Hepatocyte (in vitro differentiated cells): ENCODE results near the gene BMAL1. TPM values are rescaled to one million over a fixed set of nuclear protein-coding genes. Genes with fewer than 3 reads are reported as not detected.
A peak's percentile ranks its signal among the peaks of the same experiment; 100 is the strongest.

Experiments
- DNase-seq: peaks from one replicate; pipeline ENCODE4 v3.0.0-alpha.2; 2016; ENCODE audit warnings: low spot score
- H2AFZ ChIP-seq: fragments of 200-600 bp; sonication (generic); 2 replicates; pipeline ENCODE4 v1.6.0; 2016; ENCODE audit warnings: antibody characterized with exemption, mild to moderate bottlenecking
- H3K27ac ChIP-seq: fragments of 200-600 bp; sonication (generic); 2 replicates; pipeline ENCODE4 v1.5.1; 2016; ENCODE audit warnings: mild to moderate bottlenecking
- H3K27me3 ChIP-seq: fragments of 200-600 bp; sonication (generic); 2 replicates; pipeline ENCODE4 v1.6.1; 2016
- H3K36me3 ChIP-seq: fragments of 200-600 bp; sonication (generic); replicated peaks from 2 replicates; pipeline ENCODE4 v1.5.1; 2016; ENCODE audit warnings: low read depth; ENCODE audit not compliant: insufficient read depth
- H3K4me1 ChIP-seq: fragments of 200-600 bp; sonication (generic); 2 replicates; pipeline ENCODE4 v1.5.1; 2016; ENCODE audit warnings: mild to moderate bottlenecking, moderate library complexity; ENCODE audit not compliant: insufficient read depth
- H3K4me2 ChIP-seq: fragments of 200-600 bp; sonication (generic); 2 replicates; pipeline ENCODE4 v1.6.0; 2016
- H3K4me3 ChIP-seq: fragments of 200-600 bp; sonication (generic); 2 replicates; pipeline ENCODE4 v1.5.1; 2016; ENCODE audit warnings: mild to moderate bottlenecking
- H3K79me2 ChIP-seq: fragments of 200-600 bp; sonication (generic); 2 replicates; pipeline ENCODE4 v1.6.0; 2017; ENCODE audit warnings: mild to moderate bottlenecking
- H3K9me2 ChIP-seq: fragments of 200-600 bp; sonication (generic); replicated peaks from 2 replicates; pipeline ENCODE4 v1.6.0; 2017; ENCODE audit warnings: mild to moderate bottlenecking; ENCODE audit not compliant: insufficient read depth
- H3K9me3 ChIP-seq: fragments of 200-600 bp; sonication (generic); 2 replicates; pipeline ENCODE4 v1.5.1; 2016; ENCODE audit warnings: low read depth, mild to moderate bottlenecking
- H4K20me1 ChIP-seq: fragments of 200-600 bp; sonication (generic); 2 replicates; pipeline ENCODE4 v1.6.0; 2016; ENCODE audit warnings: mild to moderate bottlenecking; ENCODE audit not compliant: insufficient read depth, poor library complexity, severe bottlenecking
- CTCF ChIP-seq: fragments of 200-600 bp; sonication (generic); IDR thresholded peaks from 2 replicates; pipeline ENCODE4 v1.5.1; 2016; ENCODE audit warnings: antibody characterized with exemption, mild to moderate bottlenecking; ENCODE audit not compliant: poor library complexity
- EZH2 ChIP-seq: fragments of 200-600 bp; sonication (generic); IDR thresholded peaks from 2 replicates; pipeline ENCODE4 v1.6.1; 2016; ENCODE audit warnings: antibody characterized with exemption, mild to moderate bottlenecking, borderline replicate concordance
- EZH2phosphoT487 ChIP-seq: fragments of 200-600 bp; sonication (generic); IDR thresholded peaks from one replicate; pipeline ENCODE4 v1.6.1; 2018; ENCODE audit warnings: antibody characterized with exemption, mild to moderate bottlenecking, low read depth, moderate library complexity; ENCODE audit not compliant: unreplicated experiment, severe bottlenecking
- WGBS: methylation state at CpG from one replicate; pipeline ENCODE4 v1.1.6; 2016; ENCODE audit warnings: low lambda C conversion rate; ENCODE audit errors: missing lambda C conversion rate; 5-methylcytosine and 5-hydroxymethylcytosine counted together
- polyA plus RNA-seq: library from polyadenylated mRNA; unstranded; fragments of >200 nt; fragmentation: Nextera tagmentation; extraction: Ambion mirVana; gene quantifications from 2 replicates; pipeline ENCODE4 v1.2.1, GENCODE V29; 2016
- total RNA-seq: library from RNA; depleted of rRNA; stranded (reverse); fragments of >200 nt; gene quantifications from 2 replicates; pipeline ENCODE4 v1.2.3, GENCODE V29; 2014

Gene BMAL1
- total and polyA plus RNA-seq, 2 experiments from 2014 or later, result 8.7 to 12.7 TPM

- 21% methylated on average over 8 of the region's 8 CpGs for WGBS
- DNase-seq, result no peak
- H4K20me1 ChIP-seq, result peaks cover 16% of the 10 kb centered on the region
- no peak for TF ChIP-seq EZH2phosphoT487
- no peak for TF ChIP-seq CTCF
- TF ChIP-seq EZH2, result no peak
- no peaks in the 10 kb centered on the region for H3K9me3 ChIP-seq
- H3K36me3 ChIP-seq, result no peaks in the 10 kb centered on the region
- H3K4me2 ChIP-seq, result peak overlapping the region; percentile 91
- H3K4me3 ChIP-seq, result peak overlapping the region; percentile 77
- H2AFZ ChIP-seq, result peak overlapping the region; percentile 89
- H3K4me1 ChIP-seq, result peaks cover 7% of the 10 kb centered on the region
- H3K27ac ChIP-seq, result no peak overlapping the region
- peaks cover 67% of the 10 kb centered on the region for H3K27me3 ChIP-seq
- peaks cover 9% of the 10 kb centered on the region for H3K79me2 ChIP-seq
- no peaks in the 10 kb centered on the region for H3K9me2 ChIP-seq
These were observed 1.1 kb upstream of the BMAL1 start for GRCh38 chr11:13276454-13276831.

DNA sequence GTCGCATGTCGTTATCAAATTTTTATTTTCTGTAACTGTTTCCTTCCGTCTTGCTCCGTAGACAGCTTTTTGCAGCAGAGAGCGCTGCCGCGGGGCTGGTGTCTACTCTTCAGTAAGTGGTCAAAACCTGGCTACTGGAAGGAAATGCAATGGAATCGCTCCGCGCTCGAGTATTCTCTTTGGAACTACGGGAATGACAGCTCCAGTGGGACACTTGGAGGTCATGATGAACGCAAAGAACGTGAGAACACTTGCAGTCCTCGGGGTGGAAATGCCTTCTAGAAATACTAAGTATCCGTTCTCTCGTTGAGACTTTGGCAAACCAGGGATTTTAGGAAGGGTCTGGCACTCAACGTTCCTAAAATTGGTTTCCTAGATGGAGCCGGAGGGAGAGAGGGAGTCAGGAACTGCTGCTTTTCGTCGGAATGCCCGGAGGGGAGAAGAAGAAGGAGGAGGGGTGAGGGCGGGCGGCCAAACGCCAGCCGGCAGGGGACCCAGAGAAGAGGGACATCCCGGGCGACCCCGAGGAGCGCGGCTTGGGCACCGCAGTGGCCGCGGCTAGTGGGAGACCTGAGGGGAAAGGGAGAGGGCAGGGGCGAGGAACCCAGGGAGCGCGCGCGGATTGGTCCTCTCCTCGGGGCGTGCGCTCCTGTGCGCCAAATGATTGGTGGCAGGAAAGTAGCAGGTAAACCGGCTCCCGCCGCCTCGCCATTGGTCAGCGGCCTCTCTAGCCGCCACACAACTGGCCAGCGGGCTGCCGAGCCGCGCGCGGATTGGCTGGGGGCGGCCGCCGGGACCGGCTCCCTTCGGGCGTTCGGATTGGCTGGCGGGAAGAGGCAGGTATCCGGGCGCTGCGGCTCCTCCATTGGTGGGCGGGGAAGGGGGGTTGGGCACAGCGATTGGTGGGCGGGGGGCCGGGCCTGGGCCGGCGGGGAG, 490 bp upstream of the BMAL1 start:
- H3K27ac ChIP-seq, result peak overlapping the region; percentile 30

DNA sequence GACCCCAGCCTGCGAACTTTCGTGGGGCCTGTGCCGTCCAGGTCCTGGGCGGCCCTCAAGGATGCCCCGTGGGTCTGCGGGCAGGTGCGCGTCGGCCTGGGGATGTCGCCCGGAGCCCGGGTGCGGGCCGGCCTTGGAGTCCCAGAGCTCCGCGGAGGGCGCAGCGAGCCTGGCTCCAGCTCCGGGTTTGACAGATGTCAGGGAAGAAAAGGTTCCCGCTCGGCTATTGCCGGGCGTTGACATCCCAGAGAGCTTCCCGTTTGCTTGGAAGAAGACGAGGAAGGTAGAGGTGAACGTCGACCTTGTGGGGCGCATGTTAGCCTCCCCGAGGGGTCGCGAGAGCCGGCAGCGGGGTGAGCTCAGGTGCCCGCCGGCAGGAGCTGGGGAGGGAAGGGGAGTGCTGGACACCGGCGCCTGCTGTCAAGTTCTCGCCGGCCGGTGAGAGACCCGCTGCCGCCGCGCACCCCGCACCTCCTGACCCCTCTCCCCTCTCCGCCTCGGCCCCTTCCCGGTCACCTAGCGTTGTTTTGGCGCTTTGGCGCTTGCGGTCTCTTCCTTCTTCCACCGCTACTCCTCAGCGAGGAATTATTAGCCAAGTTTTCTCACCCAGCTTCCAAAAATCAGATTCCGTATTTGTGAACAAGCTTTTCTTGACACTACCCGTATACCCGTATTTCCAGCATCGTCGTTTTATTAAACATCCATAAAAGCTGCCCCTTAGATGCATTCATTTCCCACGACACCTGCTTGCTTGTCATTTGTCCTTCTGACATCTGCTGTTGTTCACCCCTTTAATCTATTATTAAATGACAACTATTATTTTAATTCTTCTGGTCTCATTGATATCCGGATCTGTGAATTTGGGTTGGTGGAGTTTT, 1.3 kb downstream of the BMAL1 start:
- Histone ChIP-seq H3K27ac (no peak overlapping the region), H3K9me3 (no peaks in the 10 kb centered on the region), H3K36me3 (no peaks in the 10 kb centered on the region), H3K79me2 (peaks cover 9% of the 10 kb centered on the region), H3K27me3 (peaks cover 55% of the 10 kb centered on the region), H3K4me2 (peak overlapping the region; percentile 97), H3K4me3 (peak overlapping the region; percentile 95), H3K9me2 (no peaks in the 10 kb centered on the region), H3K4me1 (peaks cover 7% of the 10 kb centered on the region), H2AFZ (peak overlapping the region; percentile 95), H4K20me1 (peaks cover 16% of the 10 kb centered on the region)
- peak; percentile 19 for DNase-seq
- TF ChIP-seq CTCF (no peak), EZH2phosphoT487 (peak; percentile 16), EZH2 (peak; percentile 79)
- WGBS, result 5% methylated on average over 54 of the region's 61 CpGs

More for the DNA sequence above, 490 bp upstream of the BMAL1 start:
- Histone ChIP-seq H3K4me1 (peaks cover 7% of the 10 kb centered on the region), H3K36me3 (no peaks in the 10 kb centered on the region), H3K9me3 (no peaks in the 10 kb centered on the region), H3K79me2 (peaks cover 9% of the 10 kb centered on the region), H3K4me3 (peak overlapping the region; percentile 95), H3K27me3 (peaks cover 67% of the 10 kb centered on the region), H3K9me2 (no peaks in the 10 kb centered on the region), H3K4me2 (peak overlapping the region; percentile 97), H2AFZ (peak overlapping the region; percentile 89), H4K20me1 (peaks cover 16% of the 10 kb centered on the region)
- TF ChIP-seq CTCF, result no peak
- no peak for TF ChIP-seq EZH2phosphoT487
- no peak for TF ChIP-seq EZH2
- WGBS, result under 1% methylated on average over 49 of the region's 72 CpGs
- DNase-seq, result peak; percentile 98
